Transverse colon (tissue), 4 donors: ENCODE results near the gene PDE4D. TPM values are rescaled to one million over a fixed set of nuclear protein-coding genes. Genes with fewer than 3 reads are reported as not detected.
"Not testable (repeated sequence)": the region's sequence is repeated elsewhere in the genome, so short reads cannot be mapped to it uniquely, and the experiment has no call there.

Experiments
- DNase-seq: peaks from one replicate; pipeline ENCODE4 v3.0.0-alpha.2; 2019
- H3K27ac ChIP-seq, 4 donors: fragments of 200-600 bp; sonication (generic); 2 replicates each; pipeline ENCODE4 v1.5.1; 2016 to 2018; ENCODE audit warnings: inconsistent platforms in 4 of 4
- H3K27me3 ChIP-seq: fragments of 200-600 bp; sonication (generic); 2 replicates; pipeline ENCODE4 v1.5.1; 2017; ENCODE audit warnings: inconsistent platforms
- H3K36me3 ChIP-seq, 4 donors: fragments of 200-600 bp; sonication (generic); 2 replicates each; pipeline ENCODE4 v1.5.1; 2017 to 2019; ENCODE audit warnings: inconsistent platforms in 4 of 4
- H3K4me1 ChIP-seq, 4 donors: fragments of 200-600 bp; sonication (generic); 2 replicates each; pipeline ENCODE4 v1.5.1; 2017 to 2020; ENCODE audit warnings: inconsistent platforms in 4 of 4
- H3K4me3 ChIP-seq, 4 donors: fragments of 200-600 bp; sonication (generic); 1 replicate in 1 of 4; 2 replicates in 3 of 4; pipeline versions ENCODE4 v1.5.1 to v1.6.1; 2017 to 2019; ENCODE audit warnings: inconsistent platforms in 4 of 4
- H3K9me3 ChIP-seq, 2 donors: fragments of 200-600 bp; sonication (generic); 2 replicates each; pipeline ENCODE4 v1.5.1; 2017 to 2019; ENCODE audit warnings: inconsistent platforms in 2 of 2
- CTCF ChIP-seq, 5 experiments: fragments of 200-600 bp in 3 of 5; fragments of 450-650 bp in 2 of 5; sonication (generic) in 3 of 5; IDR thresholded peaks; 1 replicate in 2 of 5; 2 replicates in 3 of 5; pipeline ENCODE4 v1.5.1; 2016 to 2017; ENCODE audit warnings: antibody characterized with exemption in 5 of 5, inconsistent platforms in 3 of 5, mild to moderate bottlenecking in 2 of 5, moderate library complexity in 1 of 5
- EP300 ChIP-seq: sonication (generic); formaldehyde crosslinking; IDR thresholded peaks from one replicate; pipeline ENCODE4 v1.6.1; 2017; ENCODE audit warnings: antibody characterized with exemption, low read depth
- POLR2A ChIP-seq: fragments of 450-650 bp; IDR thresholded peaks from one replicate; pipeline ENCODE4 v1.6.1; 2016; ENCODE audit warnings: antibody characterized with exemption, mild to moderate bottlenecking, moderate library complexity
- POLR2AphosphoS5 ChIP-seq, 3 donors: sonication (generic); formaldehyde crosslinking; IDR thresholded peaks; one replicate each; pipeline ENCODE4 v1.6.1; 2016; ENCODE audit warnings: antibody characterized with exemption in 3 of 3
- WGBS, 2 donors: methylation state at CpG; one replicate each; pipeline ENCODE4 v1.1.5; 2018; ENCODE audit warnings: low coverage in 1 of 2; 5-methylcytosine and 5-hydroxymethylcytosine counted together
- in situ Hi-C, 4 donors: fragments of 200-750 bp; cut with MboI; loops; one replicate each; pipeline versions ENCODE4 v1.15.0 to v1.15.1; 2017; ENCODE audit warnings: low sequenced_read_pairs in 3 of 4, low pct_ligation_motif_present in 1 of 4, low pct_unique_long_range_greater_than_20kb in 1 of 4
- intact Hi-C: fragments of 100-400 bp; cut with DNase I; formaldehyde crosslinking; loops from one replicate; pipeline ENCODE4 v1.15.1; 2023; ENCODE audit warnings: low total_unique reads
- total RNA-seq, 4 donors: library from RNA; depleted of rRNA; stranded (reverse); fragments of >200 nt; gene quantifications; one replicate each; pipeline ENCODE4 v1.1.0, GENCODE V29; 2016

PDE4D gene
- total RNA-seq, 4 donors from 2014 or later, result 47.0 to 302 (median 73.6) TPM

GRCh38 chr5:59062986-59063683, 830.4 kb downstream of the PDE4D start:
- no peak overlapping the region for H3K4me3 ChIP-seq
- no peaks in the 10 kb centered on the region for H3K4me1 ChIP-seq
- no peaks in the 10 kb centered on the region for H3K9me3 ChIP-seq
- 57 to 79% methylated on average over 2 to 3 of the region's 3 CpGs for WGBS, 2 donors
- H3K27me3 ChIP-seq, result no peaks in the 10 kb centered on the region
- TF ChIP-seq CTCF (IDR thresholded peaks at IDR 0.05) (no peak), POLR2A (no peak), POLR2AphosphoS5 (IDR thresholded peaks at IDR 0.05) (no peak), EP300 (no peak)
- in situ Hi-C loops (no loop called here), intact Hi-C loops (no loop called here)
- no peaks in the 10 kb centered on the region for H3K36me3 ChIP-seq
- no peak for DNase-seq
- H3K27ac ChIP-seq, result no peak overlapping the region

GRCh38 chr5:59061377-59061776, 832.1 kb downstream of the PDE4D start:
- Histone ChIP-seq H3K4me3 (no peak overlapping the region), H3K27me3 (no peaks in the 10 kb centered on the region), H3K9me3 (no peaks in the 10 kb centered on the region), H3K27ac (no peak overlapping the region), H3K36me3 (no peaks in the 10 kb centered on the region), H3K4me1 (no peaks in the 10 kb centered on the region)
- no peak for DNase-seq
- intact Hi-C loops, result no loop called here
- in situ Hi-C loops, result no loop called here
- WGBS, 2 donors, result 56% methylated on average over 3 to 5 of the region's 5 CpGs
- no peak for TF ChIP-seq CTCF (IDR thresholded peaks at IDR 0.05)
- TF ChIP-seq POLR2AphosphoS5 (IDR thresholded peaks at IDR 0.05), result no peak
- TF ChIP-seq POLR2A, result no peak
- no peak for TF ChIP-seq EP300

- H3K27ac ChIP-seq, result no peak overlapping the region
- H3K9me3 ChIP-seq, result no peaks in the 10 kb centered on the region
- no peak for DNase-seq
- no peaks in the 10 kb centered on the region for H3K27me3 ChIP-seq
- H3K4me3 ChIP-seq, result no peak overlapping the region
- no peaks in the 10 kb centered on the region for H3K36me3 ChIP-seq
- in situ Hi-C loops (no loop called here), intact Hi-C loops (no loop called here)
- H3K4me1 ChIP-seq, result no peaks in the 10 kb centered on the region
- TF ChIP-seq POLR2AphosphoS5 (IDR thresholded peaks at IDR 0.05), result no peak
- 80 to 86% methylated on average over 3 to 5 of the region's 5 CpGs for WGBS, 2 donors
Observed at GRCh38 chr5:59058969-59059687, 834.4 kb downstream of the PDE4D start.

GRCh38 chr5:59058237-59058636, 835.3 kb downstream of the PDE4D start:
- H3K4me1 ChIP-seq, result no peaks in the 10 kb centered on the region
- 62% methylated on average over 1 of the region's 1 CpG; no CpG with 5 or more reads in 1 of the 2 donors for WGBS, 2 donors
- no peak overlapping the region for H3K27ac ChIP-seq
- H3K27me3 ChIP-seq, result no peaks in the 10 kb centered on the region
- in situ Hi-C loops (no loop called here), intact Hi-C loops (no loop called here)
- H3K4me3 ChIP-seq, result no peak overlapping the region
- H3K36me3 ChIP-seq, result no peaks in the 10 kb centered on the region
- no peak for TF ChIP-seq EP300
- TF ChIP-seq POLR2A, result no peak
- no peak for TF ChIP-seq CTCF (IDR thresholded peaks at IDR 0.05)
- TF ChIP-seq POLR2AphosphoS5 (IDR thresholded peaks at IDR 0.05), result no peak
- DNase-seq, result no peak
- H3K9me3 ChIP-seq, result no peaks in the 10 kb centered on the region

- in situ Hi-C loops, H3K9me3 ChIP-seq, H3K27ac ChIP-seq, intact Hi-C loops, DNase-seq, H3K36me3 ChIP-seq, H3K27me3 ChIP-seq, H3K4me3 ChIP-seq, H3K4me1 ChIP-seq: not testable (repeated sequence)
- WGBS, 2 donors, result 93 to 97% methylated on average over 3 of the region's 3 CpGs
Observed at GRCh38 chr5:59056599-59056998, 836.9 kb downstream of the PDE4D start.
